Measurements from ENCODE around the gene FBLN2.

FBLN2 gene

GRCh38 chr3:13532631-13533030 is 16.3 kb upstream of the FBLN2 start:
- no peak for DNase-seq

GRCh38 chr3:13533885-13534301 is 15.0 kb upstream of the FBLN2 start:
- no peak for DNase-seq

GRCh38 chr3:13535526-13535875 is 13.4 kb upstream of the FBLN2 start:
- no peak for DNase-seq

- DNase-seq, result no peak
Measured at GRCh38 chr3:13535905-13536304, 13.0 kb upstream of the FBLN2 start.

- no peak for DNase-seq
Measured at GRCh38 chr3:13536432-13536831, 12.5 kb upstream of the FBLN2 start.

- no peak for DNase-seq
Measured at GRCh38 chr3:13536832-13537231, 12.1 kb upstream of the FBLN2 start.

- no peak for DNase-seq
Measured at GRCh38 chr3:13537244-13537908, 11.5 kb upstream of the FBLN2 start.

- DNase-seq, result no peak
Measured at GRCh38 chr3:13537909-13538296, 11.0 kb upstream of the FBLN2 start.

- DNase-seq, result no peak
Measured at GRCh38 chr3:13538520-13539291, 10.2 kb upstream of the FBLN2 start.

- no peak for DNase-seq
Measured at GRCh38 chr3:13539292-13539638, 9.7 kb upstream of the FBLN2 start.

GRCh38 chr3:13539671-13540070 is 9.3 kb upstream of the FBLN2 start:
- DNase-seq, result no peak

- no peak for DNase-seq
Measured at GRCh38 chr3:13540297-13540995, 8.5 kb upstream of the FBLN2 start.

- no peak for DNase-seq
Measured at GRCh38 chr3:13541691-13542090, 7.2 kb upstream of the FBLN2 start.

- DNase-seq, result no peak
Measured at GRCh38 chr3:13542142-13542541, 6.8 kb upstream of the FBLN2 start.

- no peak for DNase-seq
Measured at GRCh38 chr3:13543253-13543652, 5.7 kb upstream of the FBLN2 start.

- peak; percentile 6 for DNase-seq
Measured at GRCh38 chr3:13544293-13544831, 4.6 kb upstream of the FBLN2 start.

GRCh38 chr3:13544951-13545651 is 3.8 kb upstream of the FBLN2 start:
- DNase-seq, result no peak

- no peak for DNase-seq
Measured at GRCh38 chr3:13545952-13546454, 2.9 kb upstream of the FBLN2 start.

- DNase-seq, result no peak
Measured at GRCh38 chr3:13546667-13547171, 2.2 kb upstream of the FBLN2 start.

GRCh38 chr3:13547591-13548371 is 1.1 kb upstream of the FBLN2 start:
- DNase-seq, result no peak

- DNase-seq, result no peak
Measured at GRCh38 chr3:13549623-13550422, 898 bp downstream of the FBLN2 start.
